Testis (tissue), 2 donors: ENCODE measurements around the gene U2AF1L4.

ENCODE experiments used
- CTCF ChIP-seq, 3 experiments: fragments of 450-650 bp in 2 of 3; fragments of 200-600 bp in 1 of 3; sonication (generic) in 1 of 3; IDR thresholded peaks; one replicate each; pipeline ENCODE4 v1.5.1; 2016 to 2019; ENCODE audit warnings: antibody characterized with exemption in 3 of 3, mild to moderate bottlenecking in 2 of 3, moderate library complexity in 1 of 3
- POLR2A ChIP-seq: fragments of 450-650 bp; IDR thresholded peaks from one replicate; pipeline ENCODE4 v1.6.1; 2017; ENCODE audit warnings: antibody characterized with exemption, mild to moderate bottlenecking, moderate library complexity

- no peak for TF ChIP-seq CTCF (IDR thresholded peaks at IDR 0.05)
- TF ChIP-seq POLR2A = no peak
Observed at GRCh38 chr19:35755550-35756376, 10.5 kb upstream of the U2AF1L4 start.
